Activated CD8-positive, alpha-beta T cell treated with anti-CD3 and anti-CD28 coated beads, Interleukin-2, amount 10 ng/mL, durations not matched to agents 7 days and 5 days (primary cell): Measurements from ENCODE around the gene SH3PXD2A. TPM values are rescaled to one million over a fixed set of nuclear protein-coding genes. Genes with fewer than 3 reads are reported as not detected.

Experiments
- ATAC-seq: fragments of 150-1000 bp; cut with Tn5 transposase; one replicate; pipeline ENCODE4 v1.10.0; 2021; ENCODE audit warnings: moderate library complexity
- CTCF ChIA-PET: fragments of 350-600 bp; sonication (Branson Sonifier 250); formaldehyde crosslinking; loops from one replicate; lab custom pipeline; 2021; ENCODE audit warnings: antibody characterized with exemption; lab: Charles Lee
- POLR2A ChIA-PET: fragments of 350-600 bp; sonication (Branson Sonifier 250); formaldehyde crosslinking; loops from one replicate; lab custom pipeline; 2021; ENCODE audit warnings: antibody characterized with exemption; lab: Charles Lee
- DNase-seq: peaks from one replicate; pipeline ENCODE4 v3.0.0-alpha.2; 2020
- H3K27ac Mint-ChIP-seq: one replicate; pipeline ENCODE4 v1.8.0; 2021; ENCODE audit warnings: mild to moderate bottlenecking, mixed read lengths
- H3K27me3 Mint-ChIP-seq: one replicate; pipeline ENCODE4 v1.8.0; 2021; ENCODE audit warnings: low read depth, mixed read lengths
- H3K36me3 Mint-ChIP-seq: one replicate; pipeline ENCODE4 v1.8.0; 2021; ENCODE audit warnings: low read depth, mixed read lengths
- H3K4me1 Mint-ChIP-seq: one replicate; pipeline ENCODE4 v1.8.0; 2021; ENCODE audit warnings: low read depth, mixed read lengths
- H3K4me3 Mint-ChIP-seq: one replicate; pipeline ENCODE4 v1.8.0; 2021; ENCODE audit warnings: mild to moderate bottlenecking, mixed read lengths
- H3K9me3 Mint-ChIP-seq: one replicate; pipeline ENCODE4 v1.8.0; 2022; ENCODE audit warnings: mixed read lengths; ENCODE audit not compliant: insufficient read depth
- total RNA-seq, 2 experiments: library from RNA; stranded (reverse); gene quantifications; one replicate each; pipeline ENCODE4 v1.2.3, GENCODE V29; 2021

SH3PXD2A gene
- total RNA-seq, 2 experiments from 2014 or later: 8.5 to 9.4 TPM

DNA sequence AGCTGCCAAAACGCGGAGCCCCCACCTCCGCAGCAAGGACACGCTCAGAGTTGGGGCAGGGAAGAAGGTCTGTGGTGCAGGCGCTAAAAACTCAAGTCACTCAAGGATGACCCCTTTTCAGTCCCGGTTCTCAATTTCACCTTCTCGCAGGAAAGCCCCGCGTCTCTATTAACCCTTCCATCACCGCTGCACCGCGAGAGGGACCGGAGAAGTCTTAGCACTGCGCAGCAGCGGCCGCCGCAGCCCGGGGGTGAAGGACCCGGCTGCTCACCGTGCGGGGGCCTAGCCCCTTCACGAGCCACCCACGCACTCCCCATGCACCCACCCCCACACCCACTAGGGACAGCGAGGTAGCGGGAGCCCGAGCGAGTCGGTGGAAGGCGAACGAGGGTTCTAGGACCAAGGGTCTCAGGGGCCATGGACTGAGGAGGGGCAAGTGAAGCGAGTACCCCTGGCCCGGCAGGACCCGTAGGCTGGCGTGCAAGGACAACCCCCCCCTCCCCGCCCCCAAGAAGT, 162.9 kb downstream of the SH3PXD2A start:
- Mint-ChIP-seq H3K27ac (no peak overlapping the region), H3K36me3 (no peaks in the 10 kb centered on the region), H3K4me3 (peak overlapping the region; percentile 56), H3K27me3 (peaks cover 3% of the 10 kb centered on the region), H3K4me1 (peaks cover 52% of the 10 kb centered on the region), H3K9me3 (no peaks in the 10 kb centered on the region)
- ChIA-PET POLR2A (no interaction called here), CTCF (no interaction called here)
- ATAC-seq (no peak), DNase-seq (no peak)

DNA sequence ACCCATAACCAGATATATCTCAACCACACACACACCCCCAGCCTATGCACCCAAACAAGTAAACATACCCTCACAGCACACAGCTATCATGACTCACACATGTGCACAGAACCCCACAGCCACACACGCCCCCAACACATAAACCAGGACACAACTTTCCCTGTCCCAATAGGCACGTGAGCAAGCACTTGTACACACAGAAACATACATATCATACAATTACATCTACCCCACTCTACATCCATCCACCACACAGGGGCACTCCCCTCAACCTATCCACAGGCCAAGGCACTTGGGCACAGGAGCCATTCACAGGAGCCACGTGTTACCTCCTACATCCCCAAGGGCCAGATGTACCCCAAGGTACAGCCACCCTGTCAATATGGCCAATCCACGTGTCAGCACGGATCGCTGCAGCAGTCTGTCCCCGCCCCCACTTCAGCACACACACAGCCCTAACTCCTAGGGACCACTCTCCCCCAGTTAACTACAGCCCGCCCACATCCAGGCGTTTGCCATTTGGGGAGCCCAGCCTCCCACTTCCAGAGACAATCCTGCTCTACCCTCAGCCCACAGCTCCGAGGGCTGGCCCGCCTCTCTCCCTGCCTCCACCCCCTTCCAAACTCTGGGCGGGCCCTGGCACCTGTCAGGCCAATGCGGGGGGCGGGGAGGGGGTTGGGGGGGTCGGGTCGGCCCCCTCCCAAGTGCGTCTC, 163.5 kb downstream of the SH3PXD2A start:
- no peaks in the 10 kb centered on the region for H3K36me3 Mint-ChIP-seq
- ChIA-PET CTCF (interaction anchor here (2.4 kb wide), 1 partner anchor 87 kb away, joined by 5 read pairs; no protein-coding TSS in a partner anchor), POLR2A (interaction anchor here (0.6 to 1.1 kb wide), 2 partner anchors 14 to 1503 kb away, joined by 3 read pairs; no protein-coding TSS in a partner anchor)
- peaks cover 3% of the 10 kb centered on the region for H3K27me3 Mint-ChIP-seq
- ATAC-seq (no peak), DNase-seq (peak; percentile 27)
- peak overlapping the region; percentile 22 for H3K27ac Mint-ChIP-seq
- peak overlapping the region; percentile 34 for H3K4me3 Mint-ChIP-seq
- peaks cover 45% of the 10 kb centered on the region for H3K4me1 Mint-ChIP-seq
- H3K9me3 Mint-ChIP-seq: no peaks in the 10 kb centered on the region

DNA sequence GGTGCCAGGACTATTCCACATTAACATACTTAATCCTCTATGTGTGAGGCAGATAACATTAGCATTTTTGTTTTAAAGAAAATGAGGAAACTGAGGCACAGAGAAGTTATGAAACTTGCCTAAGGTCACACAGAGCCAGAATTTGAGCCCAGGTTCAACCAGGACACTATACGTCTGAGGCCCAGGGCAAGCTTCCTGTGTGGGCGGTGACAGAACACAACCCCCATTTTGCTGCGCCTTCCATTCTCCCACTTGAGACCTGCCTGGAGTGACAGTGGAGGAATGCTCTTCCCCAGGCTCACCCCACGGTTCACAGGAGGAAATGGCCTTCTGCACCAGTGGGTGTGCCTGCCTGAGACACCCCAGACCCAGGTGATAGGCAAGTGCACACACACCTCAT, 164.1 kb downstream of the SH3PXD2A start:
- Mint-ChIP-seq H3K27ac (peak overlapping the region; percentile 22), H3K4me1 (peaks cover 40% of the 10 kb centered on the region), H3K36me3 (no peaks in the 10 kb centered on the region), H3K9me3 (no peaks in the 10 kb centered on the region), H3K27me3 (peaks cover 3% of the 10 kb centered on the region), H3K4me3 (no peak overlapping the region)
- CTCF ChIA-PET: interaction anchor here (2.4 kb wide), 1 partner anchor 86 kb away, joined by 5 read pairs; no protein-coding TSS in a partner anchor
- POLR2A ChIA-PET: interaction anchor here (0.6 to 1.1 kb wide), 2 partner anchors 13 to 1502 kb away, joined by 3 read pairs; no protein-coding TSS in a partner anchor
- ATAC-seq (no peak), DNase-seq (no peak)

DNA sequence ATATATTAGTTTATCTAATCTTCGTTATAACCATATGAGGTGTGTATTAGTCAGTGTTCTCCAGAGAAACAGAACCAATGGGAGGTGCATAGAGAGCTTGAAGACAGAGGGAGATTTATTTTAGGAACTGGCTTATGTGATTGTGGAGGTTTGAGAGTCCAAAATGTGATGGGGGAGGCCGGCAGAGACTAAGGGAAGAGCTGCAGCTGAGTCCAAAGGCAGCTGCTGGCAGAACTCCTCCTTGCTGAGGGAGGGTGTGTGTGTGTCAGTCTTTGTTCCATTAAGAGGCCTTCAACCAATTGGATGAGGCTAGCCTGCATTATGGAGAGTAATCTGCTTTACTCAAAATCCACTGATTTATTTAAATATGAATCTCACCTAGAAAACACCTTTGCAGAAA, 165.1 kb downstream of the SH3PXD2A start:
- POLR2A ChIA-PET: interaction anchor here (1.1 to 1.2 kb wide), 2 partner anchors 12 kb away, joined by 3 read pairs; no protein-coding TSS in a partner anchor
- DNase-seq (no peak), ATAC-seq (no peak)
- CTCF ChIA-PET: interaction anchor here (1.1 to 2.4 kb wide), 3 partner anchors 12 to 85 kb away, joined by 3 to 5 read pairs (median 4); no protein-coding TSS in a partner anchor
- no peaks in the 10 kb centered on the region for H3K9me3 Mint-ChIP-seq
- H3K27me3 Mint-ChIP-seq: peaks cover 3% of the 10 kb centered on the region
- H3K36me3 Mint-ChIP-seq: no peaks in the 10 kb centered on the region
- peaks cover 36% of the 10 kb centered on the region for H3K4me1 Mint-ChIP-seq
- H3K27ac Mint-ChIP-seq: no peak overlapping the region
- no peak overlapping the region for H3K4me3 Mint-ChIP-seq

DNA sequence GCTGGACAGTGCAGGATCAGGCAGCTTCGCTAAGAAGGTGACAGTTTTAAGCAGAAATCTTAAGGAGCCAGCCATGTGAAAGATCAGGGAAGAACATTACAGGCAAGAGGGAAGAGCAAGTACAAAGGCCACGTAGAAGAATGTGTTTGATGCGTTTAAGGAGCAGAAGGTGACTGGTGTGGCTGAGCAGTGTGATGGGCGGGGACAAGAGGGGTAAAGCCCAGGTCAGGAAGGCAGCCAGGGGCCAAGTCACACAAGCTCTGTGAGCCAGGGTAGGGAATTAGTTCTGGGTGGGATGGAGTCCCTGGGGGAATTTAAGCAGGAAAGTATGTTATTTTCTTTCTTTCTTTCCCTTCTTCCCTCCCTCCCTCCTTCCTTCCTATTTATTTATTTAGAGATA, 166.9 kb downstream of the SH3PXD2A start:
- DNase-seq: no peak
- Mint-ChIP-seq H3K9me3 (no peaks in the 10 kb centered on the region), H3K36me3 (no peaks in the 10 kb centered on the region), H3K4me1 (peaks cover 19% of the 10 kb centered on the region), H3K27me3 (peaks cover 3% of the 10 kb centered on the region), H3K4me3 (no peak overlapping the region), H3K27ac (no peak overlapping the region)
- ChIA-PET CTCF (interaction anchor here (1.2 to 4.1 kb wide), 5 partner anchors 9 to 95 kb away, joined by 3 to 55 read pairs (median 4); no protein-coding TSS in a partner anchor), POLR2A (no interaction called here)
- no peak for ATAC-seq

DNA sequence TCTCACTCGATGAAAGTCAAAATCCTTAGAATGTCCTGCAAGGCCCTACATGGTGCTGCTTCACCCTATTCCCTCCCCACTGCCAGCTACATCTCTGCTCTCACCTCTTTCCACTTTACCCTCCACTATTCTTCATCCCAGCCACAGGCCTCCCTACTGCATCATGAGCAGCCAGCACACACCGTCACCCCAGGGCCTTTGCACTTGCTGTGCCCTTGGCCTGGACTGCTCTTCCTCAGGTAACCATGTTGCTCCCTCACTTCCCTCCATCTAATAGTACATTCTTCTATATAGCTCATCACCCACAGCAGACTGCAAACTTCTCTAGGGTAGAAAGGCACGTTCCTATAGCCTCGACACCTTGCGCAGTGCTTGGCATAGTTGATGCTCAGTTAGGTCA, 167.7 kb downstream of the SH3PXD2A start:
- ATAC-seq (no peak), DNase-seq (no peak)
- Mint-ChIP-seq H3K9me3 (no peaks in the 10 kb centered on the region), H3K27ac (no peak overlapping the region), H3K4me1 (peaks cover 17% of the 10 kb centered on the region), H3K27me3 (peaks cover 3% of the 10 kb centered on the region), H3K4me3 (no peak overlapping the region), H3K36me3 (no peaks in the 10 kb centered on the region)
- POLR2A ChIA-PET: no interaction called here
- CTCF ChIA-PET: interaction anchor here (1.0 to 4.1 kb wide), 6 partner anchors 8 to 122 kb away, joined by 3 to 55 read pairs (median 36); no protein-coding TSS in a partner anchor

DNA sequence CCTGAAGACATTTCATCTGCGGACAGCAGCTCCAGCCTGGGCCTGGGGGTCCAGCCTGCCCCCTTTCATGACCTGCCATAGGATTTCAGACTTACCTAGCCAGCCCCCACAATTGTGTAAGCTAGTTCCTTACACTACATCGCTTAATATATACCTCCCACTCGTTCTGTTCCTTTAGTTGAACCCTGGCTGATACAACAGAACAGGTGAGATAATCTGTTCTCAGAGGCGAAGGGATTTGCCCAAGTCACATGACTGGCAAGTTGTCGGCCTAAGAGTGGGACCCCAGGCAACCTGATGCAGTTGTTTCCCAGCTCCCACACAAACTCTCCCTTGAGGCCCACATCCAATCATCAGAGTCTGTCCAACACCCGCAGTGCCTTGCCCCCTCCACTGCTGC, 168.2 kb downstream of the SH3PXD2A start:
- peaks cover 17% of the 10 kb centered on the region for H3K4me1 Mint-ChIP-seq
- no peaks in the 10 kb centered on the region for H3K36me3 Mint-ChIP-seq
- H3K4me3 Mint-ChIP-seq: no peak overlapping the region
- DNase-seq: no peak
- peaks cover 3% of the 10 kb centered on the region for H3K27me3 Mint-ChIP-seq
- CTCF ChIA-PET: interaction anchor here (1.0 to 4.1 kb wide), 26 partner anchors 8 to 198 kb away, joined by 3 to 55 read pairs (median 6); no protein-coding TSS in a partner anchor
- H3K27ac Mint-ChIP-seq: no peak overlapping the region
- no peaks in the 10 kb centered on the region for H3K9me3 Mint-ChIP-seq
- POLR2A ChIA-PET: no interaction called here
- no peak for ATAC-seq

DNA sequence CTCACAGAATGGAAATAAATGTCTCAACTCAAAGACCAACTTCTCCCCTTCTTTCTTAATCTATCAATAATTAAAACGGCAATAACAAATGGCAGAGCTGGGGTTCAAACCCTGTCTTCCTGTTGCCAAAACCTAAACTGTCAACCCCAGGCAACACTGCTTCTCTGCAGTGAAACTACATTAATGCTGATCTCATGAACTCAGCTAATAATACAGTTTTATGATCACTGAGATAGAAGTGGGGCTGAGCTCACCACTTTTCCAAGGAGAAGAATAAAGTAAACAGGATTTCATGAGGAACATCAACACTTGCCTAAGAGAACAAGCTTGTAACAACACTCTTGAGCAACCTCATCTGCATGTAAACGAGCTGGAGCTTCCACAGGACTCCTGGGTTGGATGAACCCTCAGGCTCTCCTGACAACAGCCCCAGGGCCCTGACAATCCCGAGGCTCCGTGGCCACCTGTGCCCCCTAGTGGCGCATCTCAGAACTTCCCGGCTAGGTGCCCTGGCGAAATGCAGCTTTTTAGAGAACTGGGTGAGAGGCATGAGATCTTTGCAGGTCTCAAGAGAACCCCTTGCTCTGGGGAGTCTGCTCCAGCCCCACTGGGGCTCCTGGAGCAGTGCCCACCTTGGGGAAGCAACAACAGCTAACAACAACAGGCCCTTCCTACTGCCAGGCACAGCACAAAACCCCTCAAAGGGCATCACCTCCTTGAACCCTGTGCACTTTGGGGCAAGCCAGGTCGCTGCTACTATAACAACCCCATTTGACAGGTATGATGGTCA, 169.3 kb downstream of the SH3PXD2A start:
- no peak overlapping the region for H3K27ac Mint-ChIP-seq
- peak; percentile 83 for DNase-seq
- ChIA-PET CTCF (interaction anchor here (0.6 to 4.1 kb wide), 57 partner anchors 8 to 668 kb away, joined by 3 to 55 read pairs (median 5); partner anchors contain the start of genes CFAP58 and NEURL1), POLR2A (interaction anchor here (0.6 to 0.9 kb wide), 3 partner anchors 9 to 87 kb away, joined by 3 read pairs; no protein-coding TSS in a partner anchor)
- H3K4me3 Mint-ChIP-seq: no peak overlapping the region
- ATAC-seq: peak; percentile 88
- H3K36me3 Mint-ChIP-seq: no peaks in the 10 kb centered on the region
- no peaks in the 10 kb centered on the region for H3K9me3 Mint-ChIP-seq
- H3K27me3 Mint-ChIP-seq: peaks cover 3% of the 10 kb centered on the region
- peaks cover 9% of the 10 kb centered on the region for H3K4me1 Mint-ChIP-seq

DNA sequence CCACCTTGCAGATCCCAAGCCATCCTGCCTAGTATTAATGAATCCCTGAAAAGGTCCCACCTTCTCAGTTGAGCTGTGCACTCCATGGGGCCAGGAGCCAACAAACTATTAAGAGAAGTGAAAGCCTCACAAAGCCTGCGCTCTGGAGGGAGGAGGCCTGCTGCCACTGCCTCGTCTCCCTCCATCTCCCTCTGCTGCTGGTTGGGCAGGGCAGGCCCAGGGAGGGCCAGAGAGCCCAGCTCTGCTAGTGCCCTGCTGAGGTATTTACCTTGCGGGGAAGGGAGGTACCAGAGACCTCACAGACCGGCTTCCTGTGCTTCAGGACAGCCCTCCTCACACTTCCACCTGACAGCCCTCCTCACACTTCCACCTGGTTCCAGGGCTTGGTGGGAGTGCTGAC, 171.5 kb downstream of the SH3PXD2A start:
- Mint-ChIP-seq H3K27ac (no peak overlapping the region), H3K4me3 (no peak overlapping the region), H3K36me3 (no peaks in the 10 kb centered on the region), H3K27me3 (no peaks in the 10 kb centered on the region), H3K4me1 (peaks cover 6% of the 10 kb centered on the region), H3K9me3 (no peaks in the 10 kb centered on the region)
- ATAC-seq: no peak
- POLR2A ChIA-PET: no interaction called here
- no peak for DNase-seq
- CTCF ChIA-PET: interaction anchor here (1.4 to 3.9 kb wide), 3 partner anchors 12 to 78 kb away, joined by 4 to 35 read pairs (median 6); no protein-coding TSS in a partner anchor

DNA sequence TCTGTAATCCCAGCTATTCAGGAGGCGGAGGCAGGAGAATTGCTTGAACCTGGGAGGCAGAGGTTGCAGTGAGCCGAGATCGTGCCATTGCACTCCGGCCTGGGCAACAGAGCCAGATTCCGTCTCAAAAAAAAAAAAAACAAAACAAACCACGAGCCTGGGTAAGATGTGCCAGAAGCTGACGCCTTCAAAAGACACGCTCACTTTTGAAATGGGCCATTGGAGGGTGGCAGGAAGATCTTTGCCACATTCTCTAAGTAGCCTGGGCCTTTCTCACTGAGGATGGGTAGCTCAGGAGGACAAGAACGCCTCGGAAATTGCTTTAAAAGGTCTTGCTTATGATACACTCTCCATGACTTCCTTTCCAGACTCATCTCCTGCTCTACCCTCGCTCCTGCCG, 172.7 kb downstream of the SH3PXD2A start:
- H3K36me3 Mint-ChIP-seq: no peaks in the 10 kb centered on the region
- H3K27ac Mint-ChIP-seq: no peak overlapping the region
- no peaks in the 10 kb centered on the region for H3K27me3 Mint-ChIP-seq
- no peaks in the 10 kb centered on the region for H3K9me3 Mint-ChIP-seq
- H3K4me1 Mint-ChIP-seq: peaks cover 17% of the 10 kb centered on the region
- ChIA-PET CTCF (interaction anchor here (1.0 to 1.4 kb wide), 4 partner anchors 12 to 83 kb away, joined by 3 to 6 read pairs (median 4); no protein-coding TSS in a partner anchor), POLR2A (no interaction called here)
- no peak for ATAC-seq
- no peak overlapping the region for H3K4me3 Mint-ChIP-seq
- DNase-seq: no peak

DNA sequence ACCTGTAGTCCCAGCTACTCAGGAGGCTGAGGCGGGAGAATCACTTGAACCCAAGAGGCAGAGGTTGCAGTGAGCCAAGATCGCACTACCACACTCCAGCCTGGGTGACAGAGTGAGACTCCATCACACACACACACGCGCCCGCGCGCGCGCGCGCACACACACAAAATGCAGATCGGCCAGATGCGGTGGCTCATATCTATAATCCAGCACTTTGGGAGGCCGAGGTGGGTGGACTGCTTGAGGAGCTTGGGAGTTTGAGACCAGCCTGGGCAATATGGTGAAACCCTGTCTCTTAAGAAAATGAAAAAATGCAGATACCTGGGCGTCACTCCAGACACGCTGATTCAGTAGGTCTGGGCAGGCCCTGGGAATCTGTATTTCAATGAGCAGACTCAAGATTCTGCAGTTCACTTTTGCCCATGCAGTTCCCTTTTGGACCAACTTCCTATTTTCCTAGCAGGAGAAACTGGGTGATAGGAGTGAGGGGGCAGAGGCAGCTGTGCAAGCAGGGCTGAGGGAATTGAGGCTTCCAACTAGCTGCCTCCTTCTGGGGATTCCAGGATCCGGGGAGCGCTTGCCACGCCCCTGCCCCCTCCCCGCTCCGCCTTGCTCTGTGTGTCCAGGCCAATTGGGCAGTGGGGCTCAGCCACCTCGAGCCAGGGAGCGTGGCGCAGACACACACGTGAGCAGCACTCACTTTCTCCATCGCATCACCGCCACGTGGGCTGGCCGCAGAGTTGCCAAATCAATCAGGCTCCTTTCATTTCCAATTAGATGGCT, 173.6 kb downstream of the SH3PXD2A start:
- Mint-ChIP-seq H3K36me3 (no peaks in the 10 kb centered on the region), H3K4me3 (no peak overlapping the region), H3K4me1 (peaks cover 19% of the 10 kb centered on the region), H3K27ac (no peak overlapping the region), H3K9me3 (no peaks in the 10 kb centered on the region), H3K27me3 (no peaks in the 10 kb centered on the region)
- ATAC-seq (no peak), DNase-seq (no peak)
- ChIA-PET POLR2A (no interaction called here), CTCF (no interaction called here)
